ENCODE measurements around the gene OSBPL7. TPM values are rescaled to one million over a fixed set of nuclear protein-coding genes. Genes with fewer than 3 reads are reported as not detected.
A peak's percentile ranks its signal among the peaks of the same experiment; 100 is the strongest.

OSBPL7 gene
- total RNA-seq, 3 donors from 2014 or later (not counting 1 experiment from before 2014, with no cell fraction given), result 113 to 162 (median 119) TPM

- WGBS (ENCODE audit: insufficient coverage), result 58% methylated on average over 5 of the region's 5 CpGs
- DNase-seq (no peak), ATAC-seq (no peak)
- no peak overlapping the region for H3K4me3 ChIP-seq (ENCODE audit: low read length)
- intact Hi-C loops (cut with micrococcal nuclease), result no loop called here
- H3K27me3 ChIP-seq (ENCODE audit: control insufficient read depth, insufficient read depth, low read length), result no peaks in the 10 kb centered on the region
- Mint-ChIP-seq H3K36me3 (no peaks in the 10 kb centered on the region), H3K27ac (no peak overlapping the region), H3K9me3 (no peaks in the 10 kb centered on the region), H3K4me1 (no peaks in the 10 kb centered on the region), H3K4me3 (no peak overlapping the region), H3K27me3 (ENCODE audit: low read depth in 2 of 2) (no peaks in the 10 kb centered on the region)
- no peaks in the 10 kb centered on the region for H3K4me1 ChIP-seq (ENCODE audit: control insufficient read depth, insufficient read depth, low read length)
- H3K27ac ChIP-seq (ENCODE audit: low read length), result no peak overlapping the region
- TF ChIP-seq CTCF (IDR thresholded peaks at IDR 0.05), result no peak
- peaks cover 14% of the 10 kb centered on the region for H3K36me3 ChIP-seq (ENCODE audit: control insufficient read depth, insufficient read depth, low read length)
- no peaks in the 10 kb centered on the region for H3K9me3 ChIP-seq (ENCODE audit: control insufficient read depth, insufficient read depth, low read length)
Observed at GRCh38 chr17:47803201-47803600, 18.4 kb downstream of the OSBPL7 start.

- no peaks in the 10 kb centered on the region for H3K27me3 ChIP-seq (ENCODE audit: control insufficient read depth, insufficient read depth, low read length)
- Mint-ChIP-seq H3K36me3 (no peaks in the 10 kb centered on the region), H3K27me3 (ENCODE audit: low read depth in 2 of 2) (no peaks in the 10 kb centered on the region), H3K4me3 (no peak overlapping the region), H3K9me3 (no peaks in the 10 kb centered on the region), H3K27ac (peak overlapping the region in 1 of 2 donors; percentile 67), H3K4me1 (no peaks in the 10 kb centered on the region)
- 38% methylated on average over 9 of the region's 9 CpGs for whole genome bisulfite sequencing (ENCODE audit: insufficient coverage)
- no peaks in the 10 kb centered on the region for H3K4me1 ChIP-seq (ENCODE audit: control insufficient read depth, insufficient read depth, low read length)
- ATAC-seq (peak; percentile 66 to 91 (median 84)), DNase-seq (peak in 1 of 2 donors; percentile 76)
- peaks cover 7% of the 10 kb centered on the region for H3K36me3 ChIP-seq (ENCODE audit: control insufficient read depth, insufficient read depth, low read length)
- H3K27ac ChIP-seq (ENCODE audit: low read length), result no peak overlapping the region
- H3K4me3 ChIP-seq (ENCODE audit: low read length), result no peak overlapping the region
- peak; percentile 72 for TF ChIP-seq CTCF (IDR thresholded peaks at IDR 0.05)
- no peaks in the 10 kb centered on the region for H3K9me3 ChIP-seq (ENCODE audit: control insufficient read depth, insufficient read depth, low read length)
- intact Hi-C loops (cut with micrococcal nuclease), result loop anchor here (1.0 kb wide), 1 partner anchor 138 kb away; no protein-coding TSS in a partner anchor
Observed at GRCh38 chr17:47802341-47803022, 19.1 kb downstream of the OSBPL7 start.

GRCh38 chr17:47801906-47802305 is 19.7 kb downstream of the OSBPL7 start:
- intact Hi-C loops (cut with micrococcal nuclease), result loop anchor here (1.0 kb wide), 1 partner anchor 138 kb away; no protein-coding TSS in a partner anchor
- TF ChIP-seq CTCF (IDR thresholded peaks at IDR 0.05), result no peak
- Mint-ChIP-seq H3K27me3 (ENCODE audit: low read depth in 2 of 2) (no peaks in the 10 kb centered on the region), H3K4me1 (no peaks in the 10 kb centered on the region), H3K27ac (peak overlapping the region in 1 of 2 donors; percentile 67), H3K36me3 (no peaks in the 10 kb centered on the region), H3K4me3 (no peak overlapping the region), H3K9me3 (no peaks in the 10 kb centered on the region)
- no peak overlapping the region for H3K4me3 ChIP-seq (ENCODE audit: low read length)
- H3K36me3 ChIP-seq (ENCODE audit: control insufficient read depth, insufficient read depth, low read length), result peaks cover under 1% of the 10 kb centered on the region
- H3K9me3 ChIP-seq (ENCODE audit: control insufficient read depth, insufficient read depth, low read length), result no peaks in the 10 kb centered on the region
- ATAC-seq (no peak), DNase-seq (no peak)
- WGBS (ENCODE audit: insufficient coverage), result 65% methylated on average over 5 of the region's 6 CpGs
- no peak overlapping the region for H3K27ac ChIP-seq (ENCODE audit: low read length)
- H3K4me1 ChIP-seq (ENCODE audit: control insufficient read depth, insufficient read depth, low read length), result no peaks in the 10 kb centered on the region
- no peaks in the 10 kb centered on the region for H3K27me3 ChIP-seq (ENCODE audit: control insufficient read depth, insufficient read depth, low read length)

Data from natural killer cell (primary cell).